ENCODE measurements around the gene PTPN14.
A peak's percentile ranks its signal among the peaks of the same experiment; 100 is the strongest.

Gene PTPN14

DNA sequence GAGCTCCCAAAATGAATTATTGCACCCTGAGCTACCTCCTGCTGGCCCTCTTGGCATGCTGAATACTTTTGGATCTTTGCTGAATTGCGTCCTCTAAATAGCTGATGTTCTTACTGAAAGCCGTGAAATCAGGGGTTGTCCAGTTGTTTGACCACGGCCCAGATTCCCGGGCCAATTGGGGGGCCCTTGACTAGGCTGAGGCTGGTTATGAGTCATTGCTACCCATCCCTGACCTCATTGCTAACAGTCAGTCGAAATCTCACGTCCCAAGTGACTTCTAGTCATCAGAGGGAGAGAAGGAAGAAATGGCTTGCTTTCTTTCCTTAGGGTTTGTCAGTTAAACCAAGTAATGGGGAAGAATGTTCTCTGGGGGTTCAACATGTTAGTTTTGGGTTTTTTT lies 233.0 kb downstream of the PTPN14 start:
- TF ChIP-seq, protein P1, sequence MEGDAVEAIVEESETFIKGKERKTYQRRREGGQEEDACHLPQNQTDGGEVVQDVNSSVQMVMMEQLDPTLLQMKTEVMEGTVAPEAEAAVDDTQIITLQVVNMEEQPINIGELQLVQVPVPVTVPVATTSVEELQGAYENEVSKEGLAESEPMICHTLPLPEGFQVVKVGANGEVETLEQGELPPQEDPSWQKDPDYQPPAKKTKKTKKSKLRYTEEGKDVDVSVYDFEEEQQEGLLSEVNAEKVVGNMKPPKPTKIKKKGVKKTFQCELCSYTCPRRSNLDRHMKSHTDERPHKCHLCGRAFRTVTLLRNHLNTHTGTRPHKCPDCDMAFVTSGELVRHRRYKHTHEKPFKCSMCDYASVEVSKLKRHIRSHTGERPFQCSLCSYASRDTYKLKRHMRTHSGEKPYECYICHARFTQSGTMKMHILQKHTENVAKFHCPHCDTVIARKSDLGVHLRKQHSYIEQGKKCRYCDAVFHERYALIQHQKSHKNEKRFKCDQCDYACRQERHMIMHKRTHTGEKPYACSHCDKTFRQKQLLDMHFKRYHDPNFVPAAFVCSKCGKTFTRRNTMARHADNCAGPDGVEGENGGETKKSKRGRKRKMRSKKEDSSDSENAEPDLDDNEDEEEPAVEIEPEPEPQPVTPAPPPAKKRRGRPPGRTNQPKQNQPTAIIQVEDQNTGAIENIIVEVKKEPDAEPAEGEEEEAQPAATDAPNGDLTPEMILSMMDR (conservative IDR thresholded peaks at IDR 0.05; ENCODE audit: control insufficient read depth, insufficient read depth, low read depth, low read length), result no peak

DNA sequence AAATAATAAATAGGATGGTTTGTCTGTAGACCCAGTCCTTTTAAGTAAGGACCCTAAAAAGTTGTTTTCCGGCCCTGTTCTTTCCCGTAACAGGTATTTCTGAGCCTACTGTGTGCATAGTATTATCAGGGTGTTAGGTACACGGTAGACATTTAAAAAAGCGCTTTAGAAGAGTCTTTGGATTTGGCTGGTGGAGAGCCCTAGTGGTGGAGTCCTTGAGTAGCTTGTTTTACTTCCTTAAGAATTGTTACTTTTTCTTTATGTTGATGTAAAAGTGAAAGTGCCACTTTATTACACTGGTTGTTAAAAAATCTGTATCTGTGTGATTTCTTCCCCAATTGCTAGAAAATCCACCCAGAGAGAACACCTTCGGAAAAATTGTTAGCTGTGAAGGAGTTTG lies 233.7 kb downstream of the PTPN14 start:
- TF ChIP-seq, protein P1 (conservative IDR thresholded peaks at IDR 0.05; ENCODE audit: control insufficient read depth, insufficient read depth, low read depth, low read length), result peak; percentile 37
- H3K4me3 ChIP-seq (ENCODE audit: control insufficient read depth, low read depth, low read length), result no peak overlapping the region
- DNase-seq (ENCODE audit: low read depth), result peak; percentile 42

More for the DNA sequence above, 233.0 kb downstream of the PTPN14 start:
- DNase-seq (ENCODE audit: low read depth), result peak; percentile 95
- H3K4me3 ChIP-seq (ENCODE audit: control insufficient read depth, low read depth, low read length), result no peak overlapping the region

DNA sequence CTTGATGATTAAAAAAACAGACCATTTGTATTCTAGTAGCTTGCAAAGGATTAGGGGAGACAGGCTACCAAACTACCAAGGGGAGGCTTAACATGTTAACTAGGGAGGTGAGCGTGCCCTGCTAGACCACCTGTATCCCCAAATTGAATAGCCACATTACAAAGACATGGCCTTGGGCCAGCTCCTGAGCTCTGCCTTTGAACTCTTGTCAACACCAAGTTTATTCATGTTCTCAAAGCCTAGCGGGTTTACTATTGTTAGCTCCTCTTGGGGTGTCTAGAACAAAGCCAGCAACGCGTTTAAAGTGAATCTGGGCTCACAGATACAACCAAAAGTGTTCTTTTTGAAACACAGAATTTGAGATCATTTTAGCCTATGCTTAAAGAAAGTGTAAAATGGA lies 234.1 kb downstream of the PTPN14 start:
- H3K4me3 ChIP-seq (ENCODE audit: control insufficient read depth, low read depth, low read length), result no peak overlapping the region
- DNase-seq (ENCODE audit: low read depth), result no peak
- TF ChIP-seq, protein P1 (conservative IDR thresholded peaks at IDR 0.05; ENCODE audit: control insufficient read depth, insufficient read depth, low read depth, low read length), result no peak

DNA sequence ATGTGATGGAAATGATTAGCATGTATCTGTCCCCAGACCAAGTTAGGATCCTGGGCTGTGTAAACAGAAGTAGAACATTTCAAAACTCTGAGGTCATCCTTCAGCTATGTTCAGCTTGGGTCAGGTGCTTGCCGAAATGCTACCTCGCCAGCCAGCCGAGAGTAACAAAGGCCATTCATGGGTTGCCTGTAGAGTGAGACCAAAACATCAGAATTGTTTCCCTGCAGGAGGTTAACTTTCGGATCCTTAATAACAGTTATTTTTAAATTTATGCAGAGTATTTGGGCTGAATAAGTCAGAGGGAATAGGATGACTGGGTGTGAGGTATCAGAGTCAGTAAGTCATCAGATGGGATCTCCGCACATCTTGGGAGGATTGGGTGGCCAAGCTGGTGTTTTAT lies 234.8 kb downstream of the PTPN14 start:
- DNase-seq (ENCODE audit: low read depth), result peak; percentile 75
- TF ChIP-seq, protein P1 (conservative IDR thresholded peaks at IDR 0.05; ENCODE audit: control insufficient read depth, insufficient read depth, low read depth, low read length), result no peak

DNA sequence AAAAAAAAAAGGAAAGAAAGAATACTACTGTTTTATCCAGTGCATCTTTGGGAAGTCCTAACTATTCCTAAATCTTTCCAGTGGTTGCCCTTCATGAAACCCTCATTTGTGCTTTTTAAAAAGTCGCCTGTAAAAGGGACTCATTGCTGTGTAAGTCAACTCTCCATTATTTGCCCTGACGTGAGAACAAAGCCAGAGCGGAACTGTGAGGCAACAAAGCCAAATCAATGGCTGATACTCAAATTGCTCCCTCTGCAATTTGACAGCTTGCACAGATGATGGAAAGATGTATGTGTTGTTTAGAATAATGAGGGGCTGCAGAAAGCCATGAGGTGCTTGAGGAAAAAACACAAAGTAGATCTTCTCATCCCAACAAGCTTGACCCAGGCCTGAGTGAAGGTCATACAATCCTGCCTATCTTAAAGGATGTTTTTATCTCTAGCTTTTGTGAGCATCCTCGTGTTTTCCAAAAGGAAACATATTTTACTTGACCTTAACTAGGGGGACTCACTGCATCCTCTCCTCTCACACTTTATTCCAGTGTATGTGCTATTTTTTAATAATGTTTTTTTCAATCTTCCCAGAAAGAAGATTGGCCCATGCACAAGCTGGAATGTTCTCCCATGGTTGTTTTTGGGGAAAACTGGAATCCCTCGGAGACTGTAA lies 237.1 kb downstream of the PTPN14 start:
- no peak overlapping the region for H3K4me3 ChIP-seq (ENCODE audit: control insufficient read depth, low read depth, low read length)
- DNase-seq (ENCODE audit: low read depth), result no peak
- TF ChIP-seq, protein P1 (conservative IDR thresholded peaks at IDR 0.05; ENCODE audit: control insufficient read depth, insufficient read depth, low read depth, low read length), result no peak

More for the DNA sequence above, 234.8 kb downstream of the PTPN14 start:
- no peak overlapping the region for H3K4me3 ChIP-seq (ENCODE audit: control insufficient read depth, low read depth, low read length)

DNA sequence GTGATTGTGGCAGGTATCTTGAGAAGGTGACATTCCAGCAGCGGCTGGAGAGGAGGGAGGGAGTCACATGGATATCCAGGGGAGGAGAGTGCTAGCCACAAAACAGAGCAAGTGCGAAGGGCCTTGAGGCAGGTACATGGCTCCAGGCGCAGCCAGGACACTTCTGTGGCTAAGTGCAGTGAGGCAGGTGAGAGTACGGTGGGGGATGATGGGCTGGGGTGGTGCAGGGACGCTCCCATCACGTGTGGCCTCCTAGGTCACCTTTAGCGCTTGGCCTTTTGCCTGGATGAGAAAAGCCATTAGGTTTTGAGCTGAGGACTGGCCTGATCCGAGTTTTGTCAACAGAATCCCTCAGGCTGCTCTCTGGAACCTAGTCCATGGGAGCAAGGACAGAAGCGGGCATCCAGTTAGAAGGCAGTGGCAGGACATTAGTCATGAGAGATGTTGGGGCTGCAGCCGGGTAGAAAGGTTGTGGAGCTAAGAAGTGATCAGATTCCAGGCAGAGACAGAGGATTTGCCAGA lies 238.8 kb downstream of the PTPN14 start:
- TF ChIP-seq, protein P1 (conservative IDR thresholded peaks at IDR 0.05; ENCODE audit: control insufficient read depth, insufficient read depth, low read depth, low read length), result no peak

More for the DNA sequence above, 238.8 kb downstream of the PTPN14 start:
- DNase-seq (ENCODE audit: low read depth), result no peak
- no peak overlapping the region for H3K4me3 ChIP-seq (ENCODE audit: control insufficient read depth, low read depth, low read length)
